ENCODE data around the gene KDM5C.

DNA sequence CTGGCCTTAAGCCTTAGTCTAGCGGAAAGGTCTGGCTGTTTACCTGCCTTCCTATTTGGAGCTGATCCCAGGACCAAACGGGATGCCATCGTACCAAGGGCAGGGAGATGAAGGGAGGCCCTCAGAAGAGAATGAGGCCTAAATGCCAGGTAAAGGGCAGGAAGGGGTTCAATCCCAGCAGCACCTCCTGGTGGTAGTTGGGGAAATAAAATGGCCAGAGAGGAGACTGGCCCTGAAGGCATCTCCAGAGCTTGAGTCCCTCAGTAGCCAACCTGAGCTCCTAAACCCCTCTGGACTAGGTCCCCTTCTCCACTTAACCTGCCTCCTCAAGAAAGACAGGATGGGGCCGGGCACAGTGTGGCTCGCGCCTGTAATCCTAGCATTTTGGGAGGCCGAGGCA lies 53.7 kb downstream of the KDM5C start:
- TF ChIP-seq, protein P1, sequence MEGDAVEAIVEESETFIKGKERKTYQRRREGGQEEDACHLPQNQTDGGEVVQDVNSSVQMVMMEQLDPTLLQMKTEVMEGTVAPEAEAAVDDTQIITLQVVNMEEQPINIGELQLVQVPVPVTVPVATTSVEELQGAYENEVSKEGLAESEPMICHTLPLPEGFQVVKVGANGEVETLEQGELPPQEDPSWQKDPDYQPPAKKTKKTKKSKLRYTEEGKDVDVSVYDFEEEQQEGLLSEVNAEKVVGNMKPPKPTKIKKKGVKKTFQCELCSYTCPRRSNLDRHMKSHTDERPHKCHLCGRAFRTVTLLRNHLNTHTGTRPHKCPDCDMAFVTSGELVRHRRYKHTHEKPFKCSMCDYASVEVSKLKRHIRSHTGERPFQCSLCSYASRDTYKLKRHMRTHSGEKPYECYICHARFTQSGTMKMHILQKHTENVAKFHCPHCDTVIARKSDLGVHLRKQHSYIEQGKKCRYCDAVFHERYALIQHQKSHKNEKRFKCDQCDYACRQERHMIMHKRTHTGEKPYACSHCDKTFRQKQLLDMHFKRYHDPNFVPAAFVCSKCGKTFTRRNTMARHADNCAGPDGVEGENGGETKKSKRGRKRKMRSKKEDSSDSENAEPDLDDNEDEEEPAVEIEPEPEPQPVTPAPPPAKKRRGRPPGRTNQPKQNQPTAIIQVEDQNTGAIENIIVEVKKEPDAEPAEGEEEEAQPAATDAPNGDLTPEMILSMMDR (IDR thresholded peaks at IDR 0.05) = no peak
- no peak for TF ChIP-seq POLR2A (IDR thresholded peaks at IDR 0.05)
